Parathyroid adenoma (tissue), 2 donors: ENCODE measurements around the gene TRIM41.

ENCODE experiments used
- H2AFZ ChIP-seq: fragments of 300-600 bp; sonication (generic); one replicate; pipeline ENCODE4 v1.7.0; 2017; ENCODE audit warnings: antibody characterized with exemption, mild to moderate bottlenecking
- H3K27ac ChIP-seq: fragments of 300-600 bp; sonication (generic); one replicate; pipeline ENCODE4 v1.7.0; 2017
- H3K27me3 ChIP-seq: fragments of 300-600 bp; sonication (generic); one replicate; pipeline ENCODE4 v1.7.0; 2017; ENCODE audit warnings: low read length; ENCODE audit not compliant: control insufficient read depth, insufficient read depth
- H3K36me3 ChIP-seq: fragments of 300-600 bp; sonication (generic); one replicate; pipeline ENCODE4 v1.7.0; 2017; ENCODE audit warnings: low read length; ENCODE audit not compliant: control insufficient read depth, insufficient read depth
- H3K4me1 ChIP-seq: fragments of 300-600 bp; sonication (generic); one replicate; pipeline ENCODE4 v1.7.0; 2017; ENCODE audit warnings: control low read depth
- H3K4me2 ChIP-seq: fragments of 300-600 bp; sonication (generic); one replicate; pipeline ENCODE4 v1.7.0; 2017; ENCODE audit warnings: low read length
- H3K4me3 ChIP-seq: fragments of 300-600 bp; sonication (generic); one replicate; pipeline ENCODE4 v1.7.0; 2017; ENCODE audit warnings: low read depth, low read length
- H3K79me2 ChIP-seq: fragments of 300-600 bp; sonication (generic); one replicate; pipeline ENCODE4 v1.7.0; 2017; ENCODE audit warnings: control low read depth
- H3K9ac ChIP-seq: fragments of 300-600 bp; sonication (generic); one replicate; pipeline ENCODE4 v1.7.0; 2017; ENCODE audit warnings: mild to moderate bottlenecking
- H3K9me3 ChIP-seq: fragments of 300-600 bp; sonication (generic); one replicate; pipeline ENCODE4 v1.7.0; 2017; ENCODE audit warnings: low read length; ENCODE audit not compliant: control insufficient read depth
- CTCF ChIP-seq: fragments of 300-600 bp; sonication (generic); IDR thresholded peaks from one replicate; pipeline ENCODE4 v1.7.0; 2017; ENCODE audit warnings: antibody characterized with exemption, mild to moderate bottlenecking
- donor health status: primary hyperparathyroidism.

The TRIM41 gene

DNA sequence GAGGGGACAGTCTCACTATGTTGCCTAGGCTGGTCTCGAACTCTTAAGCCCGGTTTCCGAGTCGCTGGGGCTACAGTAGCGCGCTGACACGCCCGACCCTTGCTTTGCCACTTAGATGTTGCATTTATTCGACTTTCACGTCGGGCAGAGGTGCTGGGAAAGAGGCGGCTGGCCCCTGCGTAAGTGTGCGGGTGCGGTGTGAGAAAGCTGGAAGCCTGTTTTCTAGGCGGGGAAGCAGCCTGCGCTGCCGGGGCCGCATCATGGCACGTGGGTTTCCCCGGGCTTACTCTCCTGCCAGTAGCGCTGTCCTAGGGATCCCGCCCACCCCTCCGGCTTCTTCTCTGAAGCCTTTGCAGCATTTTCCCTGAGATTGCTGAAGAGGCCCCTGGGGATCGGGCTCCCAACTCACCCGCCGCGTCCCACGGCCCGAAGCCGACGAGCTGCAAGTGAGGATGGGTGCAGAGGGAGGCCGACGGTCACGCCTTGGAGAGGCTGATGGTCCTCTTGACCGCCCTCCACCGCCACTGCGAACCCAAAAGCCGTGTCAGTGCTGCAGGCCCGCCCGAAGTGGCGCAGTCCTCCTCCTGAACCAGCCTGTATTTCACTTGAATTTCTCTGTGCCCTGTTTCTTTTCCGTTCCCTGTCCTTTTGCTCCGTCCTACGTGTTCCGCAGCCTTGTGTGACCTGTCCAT is 5.8 kb upstream of the TRIM41 start:
- Histone ChIP-seq H3K36me3 (no peaks in the 10 kb centered on the region), H2AFZ (peak overlapping the region; percentile 94), H3K79me2 (no peaks in the 10 kb centered on the region), H3K9me3 (no peaks in the 10 kb centered on the region), H3K27ac (peak overlapping the region; percentile 52), H3K4me2 (peak overlapping the region; percentile 74), H3K4me3 (peak overlapping the region; percentile 65), H3K4me1 (no peaks in the 10 kb centered on the region), H3K9ac (no peak overlapping the region), H3K27me3 (no peaks in the 10 kb centered on the region)
- no peak for TF ChIP-seq CTCF

DNA sequence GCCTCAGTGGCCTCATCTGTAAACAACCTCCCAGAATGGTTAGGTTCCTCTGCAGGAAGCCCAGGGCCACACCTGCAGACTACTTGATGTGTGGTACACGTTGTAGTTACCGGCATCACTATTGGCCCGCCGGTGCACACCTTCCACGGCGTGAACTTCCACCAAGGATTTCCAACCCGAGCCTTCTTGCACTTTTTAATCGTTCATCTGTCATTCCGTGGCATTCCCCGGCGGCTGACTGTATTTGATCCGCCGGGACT is 5.3 kb upstream of the TRIM41 start:
- Histone ChIP-seq H3K9me3 (no peaks in the 10 kb centered on the region), H3K27ac (peak overlapping the region; percentile 52), H3K36me3 (no peaks in the 10 kb centered on the region), H3K4me1 (no peaks in the 10 kb centered on the region), H3K27me3 (no peaks in the 10 kb centered on the region), H2AFZ (peak overlapping the region; percentile 94), H3K4me3 (peak overlapping the region; percentile 65), H3K9ac (no peak overlapping the region), H3K79me2 (no peaks in the 10 kb centered on the region), H3K4me2 (peak overlapping the region; percentile 74)
- TF ChIP-seq CTCF, result no peak

- no peaks in the 10 kb centered on the region for H3K9me3 ChIP-seq
- peak overlapping the region; percentile 94 for H2AFZ ChIP-seq
- H3K36me3 ChIP-seq, result no peaks in the 10 kb centered on the region
- no peak overlapping the region for H3K4me2 ChIP-seq
- H3K4me3 ChIP-seq, result peak overlapping the region; percentile 65
- TF ChIP-seq CTCF, result no peak
- H3K79me2 ChIP-seq, result no peaks in the 10 kb centered on the region
- no peak overlapping the region for H3K27ac ChIP-seq
- no peak overlapping the region for H3K9ac ChIP-seq
- no peaks in the 10 kb centered on the region for H3K4me1 ChIP-seq
- no peaks in the 10 kb centered on the region for H3K27me3 ChIP-seq
Observed at GRCh38 chr5:181218795-181219124, 4.3 kb upstream of the TRIM41 start.

GRCh38 chr5:181219262-181220177 is 3.6 kb upstream of the TRIM41 start:
- Histone ChIP-seq H3K9ac (no peak overlapping the region), H3K9me3 (no peaks in the 10 kb centered on the region), H3K4me1 (peaks cover 3% of the 10 kb centered on the region), H3K79me2 (peaks cover 3% of the 10 kb centered on the region), H2AFZ (no peak overlapping the region), H3K36me3 (no peaks in the 10 kb centered on the region), H3K27ac (no peak overlapping the region), H3K4me3 (no peak overlapping the region), H3K4me2 (no peak overlapping the region), H3K27me3 (no peaks in the 10 kb centered on the region)
- TF ChIP-seq CTCF, result no peak

GRCh38 chr5:181220178-181220515 is 2.9 kb upstream of the TRIM41 start:
- Histone ChIP-seq H2AFZ (no peak overlapping the region), H3K79me2 (peaks cover 3% of the 10 kb centered on the region), H3K4me1 (peaks cover 7% of the 10 kb centered on the region), H3K4me2 (no peak overlapping the region), H3K27me3 (no peaks in the 10 kb centered on the region), H3K27ac (no peak overlapping the region), H3K36me3 (no peaks in the 10 kb centered on the region), H3K9me3 (no peaks in the 10 kb centered on the region), H3K9ac (no peak overlapping the region), H3K4me3 (no peak overlapping the region)
- TF ChIP-seq CTCF, result no peak
